GM12864 (cell line): ENCODE results near the gene HPN.

Experiments used
- DNase-seq: peaks from one replicate; pipeline ENCODE4 v3.0.0-alpha.2; 2011; ENCODE audit warnings: low read depth
- H3K4me3 ChIP-seq: 2 replicates; pipeline ENCODE4 v1.5.1; 2011; ENCODE audit warnings: mild to moderate bottlenecking, low read depth, low read length, control low read depth
- CTCF ChIP-seq: IDR thresholded peaks from 2 replicates; pipeline ENCODE4 v1.5.1; 2011; ENCODE audit warnings: low read depth, mild to moderate bottlenecking, moderate library complexity, low read length, control low read depth, inconsistent platforms; ENCODE audit errors: missing control alignments

Gene HPN

GRCh38 chr19:35075202-35076025 is 33.9 kb downstream of the HPN start:
- no peak for DNase-seq
- no peak overlapping the region for H3K4me3 ChIP-seq
- no peak for TF ChIP-seq CTCF

DNA sequence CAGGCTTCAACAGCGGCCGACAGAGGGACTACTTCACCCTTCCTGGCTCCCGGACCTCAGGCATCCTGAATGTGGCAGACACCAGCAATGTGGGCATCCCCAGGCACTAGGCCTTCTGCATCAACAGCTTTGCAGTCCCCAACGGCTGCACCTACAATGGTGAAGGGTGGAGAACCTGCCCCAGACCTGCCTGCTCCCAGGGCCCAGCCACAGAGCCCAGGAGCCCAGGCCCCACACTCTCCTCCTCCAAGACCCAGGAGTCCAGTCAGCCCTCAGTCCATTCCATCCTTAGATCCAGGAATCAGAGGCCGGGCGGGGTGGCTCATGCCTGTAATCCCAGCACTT is 34.5 kb downstream of the HPN start:
- no peak for DNase-seq
- H3K4me3 ChIP-seq: no peak overlapping the region
- TF ChIP-seq CTCF: no peak

DNA sequence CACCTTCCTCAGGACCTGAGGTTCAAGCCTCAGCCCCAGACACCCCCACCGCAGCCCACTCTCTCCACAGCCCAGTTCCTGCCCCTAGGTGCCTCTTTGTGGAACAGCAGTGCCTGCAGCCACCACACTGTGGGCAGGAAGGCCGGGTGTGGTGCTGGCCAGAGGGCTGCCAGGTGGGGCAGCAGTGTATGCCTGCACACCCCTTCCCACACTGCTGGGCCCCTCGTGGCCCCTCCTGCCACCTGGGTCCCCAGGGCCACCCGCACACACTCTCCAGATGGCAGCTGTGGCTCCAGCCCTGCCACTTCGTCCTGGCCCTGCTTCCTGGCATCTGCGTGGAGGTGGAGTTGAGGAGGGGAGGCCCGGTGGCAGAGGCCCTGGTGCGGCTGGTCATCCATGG is 35.1 kb downstream of the HPN start:
- no peak for TF ChIP-seq CTCF
- no peak for DNase-seq
- H3K4me3 ChIP-seq: no peak overlapping the region

GRCh38 chr19:35077411-35078223 is 36.1 kb downstream of the HPN start:
- TF ChIP-seq CTCF: no peak
- DNase-seq: no peak
- no peak overlapping the region for H3K4me3 ChIP-seq

DNA sequence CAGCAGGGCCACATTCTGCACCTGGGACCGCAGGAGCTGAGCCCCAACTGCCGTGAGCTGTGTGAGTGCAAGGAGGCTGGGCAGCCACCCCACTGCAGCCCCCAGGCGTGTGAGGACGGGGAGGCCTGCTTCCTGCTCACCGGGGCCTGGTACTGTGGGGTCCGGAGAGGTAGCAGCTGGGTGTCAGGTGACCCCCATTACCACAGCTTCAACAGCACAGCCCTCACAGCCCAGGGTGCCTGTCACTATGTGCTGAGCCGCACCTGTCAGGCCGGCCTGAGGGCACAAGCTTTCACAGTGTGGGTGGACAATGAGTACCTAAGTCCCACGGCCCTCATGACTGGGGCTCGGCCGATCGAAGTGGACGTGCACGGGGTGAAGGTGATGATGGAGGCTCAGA is 38.3 kb downstream of the HPN start:
- DNase-seq: no peak
- no peak overlapping the region for H3K4me3 ChIP-seq
- no peak for TF ChIP-seq CTCF

DNA sequence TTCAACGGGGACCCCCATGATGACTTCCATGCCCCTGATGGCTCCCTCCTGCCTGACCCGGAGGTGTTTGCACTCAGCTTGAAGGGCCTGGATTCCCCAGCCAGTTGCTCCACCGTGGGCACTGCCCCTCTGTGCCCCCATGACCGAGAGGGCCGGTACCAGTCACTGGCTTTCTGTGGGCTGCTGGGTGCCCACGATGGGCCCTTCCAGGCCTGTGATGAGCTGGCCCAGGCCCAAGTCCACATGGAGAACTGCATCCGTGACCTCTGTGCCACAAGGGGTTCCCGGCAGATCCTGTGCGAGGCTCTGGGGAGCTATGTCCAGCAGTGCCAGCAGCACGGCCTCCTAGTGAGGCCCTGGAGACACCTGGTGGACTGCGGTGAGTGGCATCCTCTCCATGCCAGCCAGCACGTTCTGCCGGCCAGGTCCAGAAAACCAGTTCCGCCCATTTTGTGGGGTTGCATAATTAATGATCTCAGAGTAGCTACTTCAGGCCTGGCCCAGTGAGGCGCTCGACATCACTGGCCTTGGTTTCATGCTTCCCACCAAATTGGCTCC is 39.2 kb downstream of the HPN start:
- no peak overlapping the region for H3K4me3 ChIP-seq
- DNase-seq: no peak
- TF ChIP-seq CTCF: no peak

GRCh38 chr19:35081201-35081600 is 39.7 kb downstream of the HPN start:
- DNase-seq: no peak
- no peak for TF ChIP-seq CTCF
- no peak overlapping the region for H3K4me3 ChIP-seq
